GM23338 (cell line): Measurements from ENCODE around the gene SOX11. TPM values are rescaled to one million over a fixed set of nuclear protein-coding genes. Genes with fewer than 3 reads are reported as not detected.
A peak's percentile ranks its signal among the peaks of the same experiment; 100 is the strongest.

Experiments used
- ATAC-seq: fragments of 200-7000 bp; cut with Tn5 transposase; 3 replicates; pipeline ENCODE4 v1.9.1; 2020
- DNase-seq: peaks from one replicate; pipeline ENCODE4 v3.0.0-alpha.2; 2015; ENCODE audit warnings: low spot score
- H2AFZ ChIP-seq: fragments of 200-600 bp; sonication (generic); 2 replicates; pipeline ENCODE4 v1.8.0; 2016; ENCODE audit warnings: antibody characterized with exemption, mild to moderate bottlenecking, moderate library complexity
- H3F3A ChIP-seq: fragments of 200-600 bp; sonication (generic); replicated peaks from 2 replicates; pipeline ENCODE4 v1.8.0; 2017; ENCODE audit warnings: antibody characterized with exemption, mixed run types, low read depth
- H3K27ac ChIP-seq: fragments of 200-600 bp; sonication (generic); 2 replicates; pipeline ENCODE4 v1.6.1; 2016; ENCODE audit warnings: low read depth
- H3K27me3 ChIP-seq: fragments of 200-600 bp; sonication (generic); 2 replicates; pipeline ENCODE4 v1.8.0; 2016; ENCODE audit warnings: mild to moderate bottlenecking, mixed run types, moderate library complexity; ENCODE audit not compliant: insufficient read depth
- H3K36me3 ChIP-seq: fragments of 200-600 bp; sonication (generic); 2 replicates; pipeline ENCODE4 v1.8.0; 2016; ENCODE audit warnings: mild to moderate bottlenecking; ENCODE audit not compliant: insufficient read depth
- H3K4me1 ChIP-seq: fragments of 200-600 bp; sonication (generic); 2 replicates; pipeline ENCODE4 v1.8.0; 2016; ENCODE audit warnings: mild to moderate bottlenecking, moderate library complexity; ENCODE audit not compliant: insufficient read depth
- H3K4me2 ChIP-seq: fragments of 200-600 bp; sonication (generic); 2 replicates; pipeline ENCODE4 v1.7.1; 2017; ENCODE audit warnings: mixed run types
- H3K4me3 ChIP-seq: fragments of 200-600 bp; sonication (generic); 2 replicates; pipeline ENCODE4 v1.6.1; 2016; ENCODE audit warnings: mixed run types
- H3K79me2 ChIP-seq: fragments of 200-600 bp; sonication (generic); replicated peaks from 2 replicates; pipeline ENCODE4 v1.8.0; 2017; ENCODE audit warnings: mild to moderate bottlenecking; ENCODE audit not compliant: insufficient read depth
- H3K9me2 ChIP-seq: fragments of 200-600 bp; sonication (generic); 2 replicates; pipeline ENCODE4 v1.8.0; 2017; ENCODE audit not compliant: insufficient read depth
- H4K20me1 ChIP-seq: fragments of 200-600 bp; sonication (generic); replicated peaks from 2 replicates; pipeline ENCODE4 v1.8.0; 2017; ENCODE audit warnings: mild to moderate bottlenecking; ENCODE audit not compliant: insufficient read depth
- H3K27ac Mint-ChIP-seq: 2 replicates; pipeline ENCODE4 v1.8.0; 2020; ENCODE audit warnings: inconsistent platforms, mild to moderate bottlenecking, moderate library complexity, mixed read lengths
- H3K27me3 Mint-ChIP-seq: 3 replicates; pipeline ENCODE4 v1.8.0; 2022; ENCODE audit warnings: low read depth, mild to moderate bottlenecking, moderate library complexity, mixed read lengths, inconsistent platforms; ENCODE audit not compliant: insufficient read depth, poor library complexity
- H3K36me3 Mint-ChIP-seq: 3 replicates; pipeline ENCODE4 v1.8.0; 2021; ENCODE audit warnings: low read depth, mild to moderate bottlenecking, inconsistent platforms, moderate library complexity, mixed read lengths
- H3K4me1 Mint-ChIP-seq: 3 replicates; pipeline ENCODE4 v1.8.0; 2020; ENCODE audit warnings: mild to moderate bottlenecking, inconsistent platforms, mixed read lengths
- H3K4me3 Mint-ChIP-seq: 3 replicates; pipeline ENCODE4 v1.8.0; 2021; ENCODE audit warnings: moderate library complexity, mild to moderate bottlenecking, inconsistent platforms, mixed read lengths
- H3K9me3 Mint-ChIP-seq: 3 replicates; pipeline ENCODE4 v1.8.0; 2020; ENCODE audit warnings: moderate library complexity, mild to moderate bottlenecking, inconsistent platforms, mixed read lengths
- CREB1 ChIP-seq: fragments of 250-450 bp; sonication (Bioruptor Pico); IDR thresholded peaks from 2 replicates; pipeline ENCODE4 v1.5.0; 2020; ENCODE audit warnings: low read depth, mild to moderate bottlenecking, moderate library complexity
- EZH2 ChIP-seq: fragments of 200-600 bp; sonication (generic); IDR thresholded peaks from one replicate; pipeline ENCODE4 v1.8.0; 2017; ENCODE audit warnings: antibody characterized with exemption, mild to moderate bottlenecking, low read depth; ENCODE audit not compliant: unreplicated experiment
- EZH2phosphoT487 ChIP-seq: fragments of 200-600 bp; sonication (generic); IDR thresholded peaks from one replicate; pipeline ENCODE4 v1.8.1; 2018; ENCODE audit warnings: antibody characterized with exemption; ENCODE audit not compliant: unreplicated experiment
- JUNB ChIP-seq: IDR thresholded peaks from one replicate; pipeline ENCODE4 v1.6.1; 2016; ENCODE audit warnings: antibody characterized with exemption; ENCODE audit not compliant: unreplicated experiment
- NANOG ChIP-seq: IDR thresholded peaks from 2 replicates; pipeline ENCODE4 v1.6.1; 2016; ENCODE audit warnings: antibody characterized with exemption, borderline replicate concordance
- ZNF114 ChIP-seq: fragments of 250-450 bp; sonication (Bioruptor Pico); IDR thresholded peaks from 2 replicates; pipeline ENCODE4 v1.5.0; 2020; ENCODE audit warnings: mild to moderate bottlenecking, moderate library complexity
- ZNF331 ChIP-seq: fragments of 250-450 bp; sonication (Bioruptor Pico); IDR thresholded peaks from 2 replicates; pipeline ENCODE4 v1.5.0; 2020; ENCODE audit warnings: low read depth, mild to moderate bottlenecking, moderate library complexity
- polyA plus RNA-seq: library from polyadenylated mRNA; unstranded; fragments of >200 nt; fragmentation: Nextera tagmentation; extraction: Ambion mirVana; gene quantifications from 2 replicates; pipeline ENCODE4 v1.2.1, GENCODE V29; 2016
- total RNA-seq: library from RNA; depleted of rRNA; stranded (reverse); fragments of >200 nt; shearing (Covaris generic); gene quantifications from 2 replicates; pipeline ENCODE4 v1.2.3, GENCODE V29; 2014
- TF ChIP-seq, protein P1 (sequence below): IDR thresholded peaks from 2 replicates; pipeline ENCODE4 v1.6.1; 2016; ENCODE audit warnings: antibody characterized with exemption
- TF ChIP-seq, protein P2 (sequence below), 2 experiments: fragments of 200-600 bp in 1 of 2; sonication (generic) in 1 of 2; conservative IDR thresholded peaks; 2 replicates each; pipeline versions ENCODE4 v1.5.1 to v1.6.1; 2016 to 2017; ENCODE audit warnings: antibody characterized with exemption in 2 of 2, low read depth in 2 of 2, mild to moderate bottlenecking in 2 of 2, moderate library complexity in 1 of 2
- TF ChIP-seq, protein P3 (sequence below): IDR thresholded peaks from one replicate; pipeline ENCODE4 v1.6.1; 2018; ENCODE audit warnings: antibody characterized with exemption; ENCODE audit not compliant: unreplicated experiment

Gene SOX11
- total and polyA plus RNA-seq, 2 experiments from 2014 or later = 26.5 to 33.2 TPM

DNA sequence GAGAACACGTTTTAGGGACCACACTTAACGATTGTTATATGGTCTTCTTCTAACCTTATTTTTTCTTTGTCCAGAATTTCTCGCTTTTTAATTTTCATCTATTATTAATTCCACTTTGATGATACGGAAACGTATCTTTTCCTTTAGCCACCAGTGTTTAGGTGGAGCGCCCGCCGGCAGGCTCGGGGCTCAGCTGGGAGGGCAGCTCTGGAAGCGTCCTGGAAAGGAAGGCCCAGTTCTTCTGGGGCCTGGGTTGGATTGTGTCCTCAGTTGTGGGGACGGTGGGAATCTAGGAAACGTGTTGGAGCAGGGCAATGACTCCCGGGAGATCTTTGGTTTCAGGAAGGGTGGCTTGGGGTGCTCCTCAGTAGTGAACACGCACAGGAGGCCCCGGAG, 19.4 kb upstream of the SOX11 start:
- peak overlapping the region; percentile 65 for H3K4me3 ChIP-seq
- no peaks in the 10 kb centered on the region for H4K20me1 ChIP-seq
- H3K36me3 ChIP-seq = no peaks in the 10 kb centered on the region
- no peak; the same call in 2 of the 3 replicates for ATAC-seq
- H3K27me3 ChIP-seq = peaks cover 55% of the 10 kb centered on the region
- Mint-ChIP-seq H3K9me3 (no peaks in the 10 kb centered on the region), H3K4me1 (peaks cover 19% of the 10 kb centered on the region), H3K27me3 (peaks cover 35% of the 10 kb centered on the region), H3K27ac (no peak overlapping the region), H3K36me3 (no peaks in the 10 kb centered on the region), H3K4me3 (peak overlapping the region; percentile 74)
- no peak overlapping the region for H3K27ac ChIP-seq
- no peaks in the 10 kb centered on the region for H3F3A ChIP-seq
- peaks cover 14% of the 10 kb centered on the region; the same call in 1 of the 2 replicates for H3K4me1 ChIP-seq
- no peak for TF ChIP-seq EZH2
- TF ChIP-seq JUNB = no peak
- no peaks in the 10 kb centered on the region for H3K9me2 ChIP-seq
- peak overlapping the region; percentile 79 for H2AFZ ChIP-seq
- H3K4me2 ChIP-seq = peak overlapping the region; percentile 73
- H3K79me2 ChIP-seq = no peaks in the 10 kb centered on the region
- no peak for DNase-seq

DNA sequence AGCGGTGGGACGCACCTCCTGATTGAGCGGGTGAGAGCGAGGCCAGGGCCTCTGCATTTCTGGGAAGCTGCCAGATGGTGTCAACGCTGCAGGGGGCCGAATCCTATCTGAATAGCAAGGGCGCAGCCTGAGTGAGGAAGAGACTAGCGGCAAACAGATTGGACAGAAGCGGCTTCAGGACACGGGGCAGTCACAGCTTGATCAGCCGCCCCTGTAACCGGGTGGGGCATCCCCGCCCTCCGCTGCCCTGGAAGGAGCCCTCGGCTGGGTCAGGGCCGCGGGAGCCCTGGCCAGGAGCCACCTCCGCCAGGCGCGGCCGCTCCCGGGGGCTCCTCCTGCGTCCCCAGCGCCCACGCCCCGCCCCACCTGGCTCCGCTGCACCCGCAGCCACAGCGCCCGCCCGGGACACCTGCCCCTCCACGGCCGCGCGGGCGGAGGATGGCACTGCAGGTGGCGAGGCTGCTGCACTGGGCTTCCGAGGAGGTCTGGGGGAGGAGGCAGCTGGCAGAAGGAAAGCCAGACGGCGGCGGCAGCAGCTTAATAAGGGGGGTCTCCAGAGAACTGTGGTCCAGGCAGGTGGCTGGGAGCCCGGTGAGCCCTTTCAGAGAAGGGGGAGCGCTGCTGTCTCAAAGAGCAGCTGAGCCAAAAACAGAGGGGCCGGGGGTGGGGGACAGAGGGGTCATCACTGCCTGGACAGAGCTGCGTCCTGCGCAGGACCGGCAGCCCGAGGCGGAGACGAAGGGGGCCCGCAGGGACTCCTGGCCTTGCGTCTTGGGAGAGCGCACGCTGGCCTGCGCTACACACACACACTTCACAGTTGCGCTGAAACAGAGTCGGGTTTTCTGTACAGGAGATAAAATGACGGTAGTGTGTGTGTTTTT, 18.8 kb upstream of the SOX11 start:
- H3K27me3 Mint-ChIP-seq = peaks cover 35% of the 10 kb centered on the region
- peak overlapping the region; percentile 65 for H3K4me3 ChIP-seq
- H3K4me1 ChIP-seq = peaks cover 14% of the 10 kb centered on the region; the same call in 1 of the 2 replicates
- peak overlapping the region; percentile 79 for H2AFZ ChIP-seq
- H3F3A ChIP-seq = no peaks in the 10 kb centered on the region
- no peaks in the 10 kb centered on the region for H3K79me2 ChIP-seq
- no peaks in the 10 kb centered on the region for H3K36me3 Mint-ChIP-seq
- H3K4me2 ChIP-seq = peak overlapping the region; percentile 73
- H4K20me1 ChIP-seq = no peaks in the 10 kb centered on the region
- no peak overlapping the region for H3K27ac Mint-ChIP-seq
- no peak overlapping the region for H3K27ac ChIP-seq
- H3K9me2 ChIP-seq = no peaks in the 10 kb centered on the region
- peaks cover 55% of the 10 kb centered on the region for H3K27me3 ChIP-seq
- peak overlapping the region; percentile 74 for H3K4me3 Mint-ChIP-seq
- ATAC-seq (peak; percentile 82), DNase-seq (peak; percentile 53)
- no peaks in the 10 kb centered on the region for H3K9me3 Mint-ChIP-seq
- H3K4me1 Mint-ChIP-seq = peaks cover 19% of the 10 kb centered on the region
- no peaks in the 10 kb centered on the region for H3K36me3 ChIP-seq
- TF ChIP-seq ZNF114 (CRISPR knock-in tag) (no peak), EZH2phosphoT487 (no peak), CREB1 (CRISPR knock-in tag) (no peak), ZNF331 (CRISPR knock-in tag) (no peak), JUNB (no peak), NANOG (no peak)
- TF ChIP-seq, protein P1, sequence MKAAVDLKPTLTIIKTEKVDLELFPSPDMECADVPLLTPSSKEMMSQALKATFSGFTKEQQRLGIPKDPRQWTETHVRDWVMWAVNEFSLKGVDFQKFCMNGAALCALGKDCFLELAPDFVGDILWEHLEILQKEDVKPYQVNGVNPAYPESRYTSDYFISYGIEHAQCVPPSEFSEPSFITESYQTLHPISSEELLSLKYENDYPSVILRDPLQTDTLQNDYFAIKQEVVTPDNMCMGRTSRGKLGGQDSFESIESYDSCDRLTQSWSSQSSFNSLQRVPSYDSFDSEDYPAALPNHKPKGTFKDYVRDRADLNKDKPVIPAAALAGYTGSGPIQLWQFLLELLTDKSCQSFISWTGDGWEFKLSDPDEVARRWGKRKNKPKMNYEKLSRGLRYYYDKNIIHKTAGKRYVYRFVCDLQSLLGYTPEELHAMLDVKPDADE = no peak
- TF ChIP-seq, protein P2, sequence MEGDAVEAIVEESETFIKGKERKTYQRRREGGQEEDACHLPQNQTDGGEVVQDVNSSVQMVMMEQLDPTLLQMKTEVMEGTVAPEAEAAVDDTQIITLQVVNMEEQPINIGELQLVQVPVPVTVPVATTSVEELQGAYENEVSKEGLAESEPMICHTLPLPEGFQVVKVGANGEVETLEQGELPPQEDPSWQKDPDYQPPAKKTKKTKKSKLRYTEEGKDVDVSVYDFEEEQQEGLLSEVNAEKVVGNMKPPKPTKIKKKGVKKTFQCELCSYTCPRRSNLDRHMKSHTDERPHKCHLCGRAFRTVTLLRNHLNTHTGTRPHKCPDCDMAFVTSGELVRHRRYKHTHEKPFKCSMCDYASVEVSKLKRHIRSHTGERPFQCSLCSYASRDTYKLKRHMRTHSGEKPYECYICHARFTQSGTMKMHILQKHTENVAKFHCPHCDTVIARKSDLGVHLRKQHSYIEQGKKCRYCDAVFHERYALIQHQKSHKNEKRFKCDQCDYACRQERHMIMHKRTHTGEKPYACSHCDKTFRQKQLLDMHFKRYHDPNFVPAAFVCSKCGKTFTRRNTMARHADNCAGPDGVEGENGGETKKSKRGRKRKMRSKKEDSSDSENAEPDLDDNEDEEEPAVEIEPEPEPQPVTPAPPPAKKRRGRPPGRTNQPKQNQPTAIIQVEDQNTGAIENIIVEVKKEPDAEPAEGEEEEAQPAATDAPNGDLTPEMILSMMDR (conservative IDR thresholded peaks at IDR 0.05; ENCODE audit: low read depth in 2 of 2) = no peak
- TF ChIP-seq, protein P3, sequence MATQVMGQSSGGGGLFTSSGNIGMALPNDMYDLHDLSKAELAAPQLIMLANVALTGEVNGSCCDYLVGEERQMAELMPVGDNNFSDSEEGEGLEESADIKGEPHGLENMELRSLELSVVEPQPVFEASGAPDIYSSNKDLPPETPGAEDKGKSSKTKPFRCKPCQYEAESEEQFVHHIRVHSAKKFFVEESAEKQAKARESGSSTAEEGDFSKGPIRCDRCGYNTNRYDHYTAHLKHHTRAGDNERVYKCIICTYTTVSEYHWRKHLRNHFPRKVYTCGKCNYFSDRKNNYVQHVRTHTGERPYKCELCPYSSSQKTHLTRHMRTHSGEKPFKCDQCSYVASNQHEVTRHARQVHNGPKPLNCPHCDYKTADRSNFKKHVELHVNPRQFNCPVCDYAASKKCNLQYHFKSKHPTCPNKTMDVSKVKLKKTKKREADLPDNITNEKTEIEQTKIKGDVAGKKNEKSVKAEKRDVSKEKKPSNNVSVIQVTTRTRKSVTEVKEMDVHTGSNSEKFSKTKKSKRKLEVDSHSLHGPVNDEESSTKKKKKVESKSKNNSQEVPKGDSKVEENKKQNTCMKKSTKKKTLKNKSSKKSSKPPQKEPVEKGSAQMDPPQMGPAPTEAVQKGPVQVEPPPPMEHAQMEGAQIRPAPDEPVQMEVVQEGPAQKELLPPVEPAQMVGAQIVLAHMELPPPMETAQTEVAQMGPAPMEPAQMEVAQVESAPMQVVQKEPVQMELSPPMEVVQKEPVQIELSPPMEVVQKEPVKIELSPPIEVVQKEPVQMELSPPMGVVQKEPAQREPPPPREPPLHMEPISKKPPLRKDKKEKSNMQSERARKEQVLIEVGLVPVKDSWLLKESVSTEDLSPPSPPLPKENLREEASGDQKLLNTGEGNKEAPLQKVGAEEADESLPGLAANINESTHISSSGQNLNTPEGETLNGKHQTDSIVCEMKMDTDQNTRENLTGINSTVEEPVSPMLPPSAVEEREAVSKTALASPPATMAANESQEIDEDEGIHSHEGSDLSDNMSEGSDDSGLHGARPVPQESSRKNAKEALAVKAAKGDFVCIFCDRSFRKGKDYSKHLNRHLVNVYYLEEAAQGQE = no peak
